Right lobe of liver (tissue), 6 donors: ENCODE measurements around the gene P2RX3. TPM values are rescaled to one million over a fixed set of nuclear protein-coding genes. Genes with fewer than 3 reads are reported as not detected.
"Not testable (repeated sequence)": the region's sequence is repeated elsewhere in the genome, so short reads cannot be mapped to it uniquely, and the experiment has no call there.

Experiments
- ATAC-seq, 4 donors: fragments of 200-7000 bp; cut with Tn5 transposase; one replicate each; pipeline ENCODE4 v1.9.1; 2020; ENCODE audit warnings: mild to moderate bottlenecking in 4 of 4, moderate library complexity in 4 of 4
- DNase-seq, 3 donors: peaks; one replicate each; pipeline ENCODE4 v3.0.0-alpha.2; 2020
- H3K27ac ChIP-seq, 3 donors: fragments of 200-600 bp; one replicate each; pipeline ENCODE4 v1.8.0; 2022
- H3K27me3 ChIP-seq, 2 donors: fragments of 200-600 bp; one replicate each; pipeline ENCODE4 v1.8.0; 2022
- H3K36me3 ChIP-seq, 4 donors: fragments of 200-600 bp; sonication (generic) in 1 of 4; one replicate each; pipeline versions ENCODE4 v1.5.1 to v1.8.0; 2017 to 2022; ENCODE audit warnings: control low read depth in 1 of 4
- H3K4me1 ChIP-seq, 4 donors: fragments of 200-600 bp; sonication (generic) in 1 of 4; one replicate each; pipeline versions ENCODE4 v1.5.1 to v1.8.0; 2017 to 2022; ENCODE audit warnings: control low read depth in 1 of 4
- H3K4me3 ChIP-seq, 3 donors: fragments of 200-600 bp; one replicate each; pipeline ENCODE4 v1.8.0; 2022
- H3K9me3 ChIP-seq, 4 donors: fragments of 200-600 bp; sonication (generic) in 1 of 4; one replicate each; pipeline versions ENCODE4 v1.5.1 to v1.8.0; 2017 to 2022; ENCODE audit warnings: control low read depth in 1 of 4
- POLR2A ChIP-seq: fragments of 450-650 bp; IDR thresholded peaks from one replicate; pipeline ENCODE4 v1.6.1; 2017; ENCODE audit warnings: antibody characterized with exemption, mild to moderate bottlenecking
- WGBS: methylation state at CpG from one replicate; pipeline ENCODE4 v1.1.6; 2018; ENCODE audit warnings: low coverage, low lambda C conversion rate; ENCODE audit not compliant: insufficient coverage; ENCODE audit errors: missing lambda C conversion rate; 5-methylcytosine and 5-hydroxymethylcytosine counted together
- intact Hi-C, 2 donors: fragments of 100-400 bp; cut with DNase I; formaldehyde crosslinking; loops; one replicate each; pipeline versions ENCODE4 v1.11.2 to v1.14.1; 2022
- total RNA-seq, 6 experiments: library from RNA; depleted of rRNA in 2 of 6; stranded (reverse); fragments of >200 nt in 2 of 6; fragmentation: NEBNext Ultra II Directional in 3 of 6; extraction: Animal tissue kit (Norgen Biotek cat#: 25700) in 3 of 6; gene quantifications; one replicate each; pipeline versions ENCODE4 v1.1.0 to v1.2.4, GENCODE V29; 2016 to 2023
- TF ChIP-seq, protein P1 (sequence below), 4 donors: fragments of 200-600 bp in 3 of 4; fragments of 450-650 bp in 1 of 4; IDR thresholded peaks; one replicate each; pipeline versions ENCODE4 v1.5.1 to v1.8.0; 2016 to 2022; ENCODE audit warnings: antibody characterized with exemption in 4 of 4, mild to moderate bottlenecking in 2 of 4
- donor health status: DM: no; HTN: yes; CAD: no.
- donor health status: DM: no; HTN: no; CAD: no.
- donor health status: DM: no; HTN: no; CAD: no.
- donor health status: DM: no; HTN: yes; CAD: no.
- donor health status: DM: no; HTN: yes; CAD: no.

P2RX3 gene
- total RNA-seq, 6 experiments from 2014 or later, result 0.63 to 2.1 (median 0.77) TPM; not detected in 2

DNA sequence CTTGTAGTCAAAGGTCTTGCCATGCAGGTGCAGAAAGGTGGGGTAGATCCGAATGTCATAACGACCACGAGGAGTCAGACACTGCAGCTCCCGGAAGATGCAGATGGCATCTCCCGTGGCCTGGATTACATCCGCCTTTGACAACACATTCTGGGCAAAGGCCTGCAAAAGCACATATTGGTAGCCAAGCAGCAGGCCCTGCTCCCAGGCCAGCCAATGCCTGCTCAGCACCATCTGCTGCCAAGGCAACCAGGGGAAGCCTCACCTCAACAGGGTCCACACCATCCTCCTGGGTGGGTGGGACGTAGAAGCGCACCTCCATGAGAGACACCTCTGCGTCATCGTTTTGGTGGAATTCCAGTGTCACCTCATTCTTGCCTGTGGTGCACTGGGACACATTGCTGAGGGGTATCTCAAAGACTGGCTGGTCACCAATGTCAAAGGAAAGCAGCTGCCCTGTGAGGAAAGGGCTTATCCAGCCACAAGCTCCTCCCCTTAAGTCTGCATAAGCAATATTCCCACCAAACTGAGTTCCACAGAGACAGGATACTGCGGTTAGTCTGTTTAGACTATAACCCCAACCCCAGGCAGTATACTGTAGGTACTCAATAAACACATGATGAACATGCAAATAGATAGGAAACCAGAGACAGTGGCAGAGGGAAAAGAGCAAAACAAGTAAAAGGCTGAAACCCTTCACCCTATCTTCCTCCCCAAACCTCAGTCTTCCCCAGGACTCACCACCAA lies 5.3 kb upstream of the P2RX3 start:
- Histone ChIP-seq H3K27ac (no peak overlapping the region), H3K36me3 (peaks cover 0 to 56% (median 26%) of the 10 kb centered on the region in 4 donors), H3K27me3 (no peaks in the 10 kb centered on the region), H3K4me1 (peaks cover 0 to 14% (median 0%) of the 10 kb centered on the region in 4 donors), H3K4me3 (no peak overlapping the region), H3K9me3 (no peaks in the 10 kb centered on the region)
- TF ChIP-seq, protein P1, sequence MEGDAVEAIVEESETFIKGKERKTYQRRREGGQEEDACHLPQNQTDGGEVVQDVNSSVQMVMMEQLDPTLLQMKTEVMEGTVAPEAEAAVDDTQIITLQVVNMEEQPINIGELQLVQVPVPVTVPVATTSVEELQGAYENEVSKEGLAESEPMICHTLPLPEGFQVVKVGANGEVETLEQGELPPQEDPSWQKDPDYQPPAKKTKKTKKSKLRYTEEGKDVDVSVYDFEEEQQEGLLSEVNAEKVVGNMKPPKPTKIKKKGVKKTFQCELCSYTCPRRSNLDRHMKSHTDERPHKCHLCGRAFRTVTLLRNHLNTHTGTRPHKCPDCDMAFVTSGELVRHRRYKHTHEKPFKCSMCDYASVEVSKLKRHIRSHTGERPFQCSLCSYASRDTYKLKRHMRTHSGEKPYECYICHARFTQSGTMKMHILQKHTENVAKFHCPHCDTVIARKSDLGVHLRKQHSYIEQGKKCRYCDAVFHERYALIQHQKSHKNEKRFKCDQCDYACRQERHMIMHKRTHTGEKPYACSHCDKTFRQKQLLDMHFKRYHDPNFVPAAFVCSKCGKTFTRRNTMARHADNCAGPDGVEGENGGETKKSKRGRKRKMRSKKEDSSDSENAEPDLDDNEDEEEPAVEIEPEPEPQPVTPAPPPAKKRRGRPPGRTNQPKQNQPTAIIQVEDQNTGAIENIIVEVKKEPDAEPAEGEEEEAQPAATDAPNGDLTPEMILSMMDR (IDR thresholded peaks at IDR 0.05), result no peak
- no peak for TF ChIP-seq POLR2A
- WGBS, result 82% methylated on average over 1 of the region's 11 CpGs
- intact Hi-C loops, result no loop called here
- DNase-seq, result no peak
- no peak for ATAC-seq

DNA sequence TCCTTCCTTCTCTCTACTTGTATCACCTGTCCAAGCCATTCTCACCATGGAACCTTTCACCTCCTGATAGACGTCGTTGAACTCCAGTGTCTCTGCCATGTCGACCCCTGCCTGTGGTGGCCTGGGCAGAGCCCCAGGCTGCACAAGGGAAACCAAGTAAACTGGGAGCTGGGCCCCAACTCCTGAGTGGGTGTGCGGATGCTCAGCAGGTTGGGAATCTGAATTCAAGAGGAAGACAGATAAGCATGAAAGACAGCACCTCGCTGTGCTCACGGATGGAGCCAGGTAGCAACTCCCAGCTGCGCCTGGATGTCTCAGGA lies 3.2 kb upstream of the P2RX3 start:
- no peaks in the 10 kb centered on the region for H3K9me3 ChIP-seq
- ATAC-seq, result no peak
- peaks cover 0 to 36% (median 13%) of the 10 kb centered on the region in 4 donors for H3K36me3 ChIP-seq
- WGBS, result 2% methylated on average over 7 of the region's 7 CpGs
- DNase-seq, result no peak
- H3K4me1 ChIP-seq, result peaks cover 0 to 14% (median 0%) of the 10 kb centered on the region in 4 donors
- peak overlapping the region; percentile 75 to 85 (median 83) for H3K4me3 ChIP-seq
- no peak for TF ChIP-seq POLR2A
- TF ChIP-seq, protein P1 (IDR thresholded peaks at IDR 0.05), result no peak
- H3K27ac ChIP-seq, result peak overlapping the region; percentile 60 to 83 (median 65)
- no peaks in the 10 kb centered on the region for H3K27me3 ChIP-seq
- intact Hi-C loops, result no loop called here

DNA sequence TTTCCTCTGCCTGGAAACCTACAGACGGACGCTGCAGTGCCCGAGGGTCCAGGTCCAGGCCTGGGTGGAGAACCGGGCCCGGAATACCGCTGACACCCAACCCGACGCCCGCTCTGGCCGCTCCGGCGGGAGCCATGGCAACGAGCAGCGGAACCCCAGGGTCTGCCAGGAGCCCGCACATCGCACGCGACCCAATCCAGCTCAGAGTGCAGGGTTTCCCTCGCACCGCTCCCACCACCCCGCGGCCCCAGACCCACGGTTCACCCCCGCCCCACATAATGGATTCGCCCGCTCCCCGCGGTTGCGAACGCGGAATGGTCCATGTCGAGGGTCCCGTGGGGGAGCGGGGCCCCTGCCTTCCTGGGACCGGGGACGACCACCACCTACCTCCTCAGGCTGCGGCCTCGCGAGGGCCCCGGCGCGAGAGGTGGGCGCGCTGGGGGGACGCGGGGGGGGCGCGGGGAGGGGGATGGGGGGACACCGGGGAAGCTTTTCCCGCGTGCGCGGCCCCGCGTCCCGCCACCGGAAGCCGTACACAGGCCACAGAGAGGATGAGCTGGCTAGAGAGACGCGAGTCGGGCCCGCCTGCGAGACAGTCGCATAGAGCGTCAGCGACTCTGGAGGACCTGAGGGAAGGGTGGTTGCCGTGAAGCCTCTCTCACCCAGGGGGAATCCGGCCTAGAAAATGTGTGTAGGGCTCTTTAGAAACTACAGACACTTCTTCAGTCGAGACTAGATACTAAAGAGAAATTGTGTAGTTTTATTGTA lies 2.6 kb upstream of the P2RX3 start, which contains the start of gene SSRP1:
SSRP1 (minus strand) TSS at position 550 of the 768 bp plus-strand sequence. CDS start 771 bp downstream, outside the sequence.
- peak; percentile 87 to 90 (median 89) for DNase-seq
- WGBS, result 0% methylated on average over 12 of the region's 69 CpGs
- Histone ChIP-seq H3K27ac (peak within 1 kb of the TSS; percentile 60 to 83 (median 65)), H3K4me3 (peak within 1 kb of the TSS; percentile 75 to 85 (median 83)), H3K27me3 (no peaks in the 10 kb centered on the region), H3K9me3 (no peaks in the 10 kb centered on the region), H3K4me1 (peaks cover 0 to 14% (median 0%) of the 10 kb centered on the region in 4 donors), H3K36me3 (peaks cover 0 to 31% (median 11%) of the 10 kb centered on the region in 4 donors)
- ATAC-seq, result peak; percentile 97 to 99 (median 98)
- TF ChIP-seq POLR2A, result peak; percentile 47
- TF ChIP-seq, protein P1 (IDR thresholded peaks at IDR 0.05), result peak in 1 of 4 donors; percentile 9
- intact Hi-C loops, result no loop called here

DNA sequence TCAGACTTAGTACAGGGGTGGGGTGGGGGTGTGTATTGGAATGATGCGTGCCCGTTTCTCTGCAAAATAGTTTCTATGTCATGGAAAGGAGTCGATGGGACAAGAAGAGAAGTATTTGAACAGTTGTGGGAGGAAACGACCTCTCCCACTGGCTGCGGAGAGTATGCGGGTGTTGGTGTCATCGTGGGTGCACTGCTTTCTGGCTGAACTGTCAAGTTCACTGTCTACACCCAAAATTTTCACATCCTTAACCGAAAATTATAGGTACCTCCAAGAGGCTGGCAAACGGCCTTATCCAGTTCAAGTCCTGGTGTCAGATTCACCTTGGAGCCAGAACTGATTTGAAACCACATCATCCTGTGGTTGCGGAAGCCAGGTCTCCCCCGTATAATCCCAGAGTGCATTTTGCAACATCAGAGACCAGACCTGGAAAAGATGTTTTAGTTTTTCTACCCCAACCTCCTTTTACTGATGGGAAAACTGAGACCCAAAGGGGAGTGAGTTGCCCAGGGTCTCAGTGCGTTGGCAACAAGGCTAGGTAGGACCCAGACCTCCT lies 2.0 kb upstream of the P2RX3 start:
- no peak for TF ChIP-seq POLR2A
- TF ChIP-seq, protein P1 (IDR thresholded peaks at IDR 0.05), result peak in 1 of 4 donors; percentile 1
- H3K27me3 ChIP-seq, result no peaks in the 10 kb centered on the region
- peak overlapping the region; percentile 75 to 85 (median 83) for H3K4me3 ChIP-seq
- H3K27ac ChIP-seq, result peak overlapping the region; percentile 60 to 83 (median 65)
- DNase-seq, result no peak
- peak in 1 of 4 donors; percentile 7 for ATAC-seq
- H3K36me3 ChIP-seq, result peaks cover 0 to 24% (median 9%) of the 10 kb centered on the region in 4 donors
- no peaks in the 10 kb centered on the region for H3K9me3 ChIP-seq
- WGBS, result 27% methylated on average over 11 of the region's 12 CpGs
- peaks cover 0 to 14% (median 0%) of the 10 kb centered on the region in 4 donors for H3K4me1 ChIP-seq
- intact Hi-C loops, result no loop called here

DNA sequence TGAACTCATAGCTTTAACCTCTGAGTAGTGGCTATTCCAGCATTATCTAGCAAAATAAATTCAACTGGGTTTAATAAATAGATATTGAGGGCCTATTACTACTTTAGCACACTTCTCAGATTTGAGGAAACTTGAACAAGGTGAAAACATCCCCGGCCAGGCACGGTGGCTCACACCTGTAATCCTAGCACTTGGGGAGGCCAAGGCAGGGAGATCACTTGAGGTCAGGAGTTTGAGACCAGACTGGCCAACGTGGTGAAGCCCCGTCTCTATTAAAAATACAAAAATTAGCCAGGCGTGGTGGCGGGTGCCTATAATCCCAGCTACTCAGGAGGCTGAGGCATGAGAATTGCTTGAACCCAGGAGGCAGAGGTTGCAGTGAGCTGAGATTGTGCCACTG lies 1.3 kb upstream of the P2RX3 start:
- H3K27me3 ChIP-seq, intact Hi-C loops, H3K4me3 ChIP-seq, H3K27ac ChIP-seq, DNase-seq, H3K9me3 ChIP-seq, ATAC-seq: not testable (repeated sequence)
- Histone ChIP-seq H3K36me3 (peaks cover 0 to 17% (median 5%) of the 10 kb centered on the region in 4 donors), H3K4me1 (peaks cover 0 to 14% (median 0%) of the 10 kb centered on the region in 4 donors)
- 95% methylated on average over 4 of the region's 6 CpGs for WGBS
